GM12872 (cell line): ENCODE data around the gene CBFB.

ENCODE experiments used
- TF ChIP-seq, protein P1 (sequence below): IDR thresholded peaks from 3 replicates; pipeline ENCODE4 v1.5.1; 2011; ENCODE audit warnings: low read depth, mild to moderate bottlenecking, low read length, moderate library complexity; ENCODE audit not compliant: insufficient read depth

CBFB gene

DNA sequence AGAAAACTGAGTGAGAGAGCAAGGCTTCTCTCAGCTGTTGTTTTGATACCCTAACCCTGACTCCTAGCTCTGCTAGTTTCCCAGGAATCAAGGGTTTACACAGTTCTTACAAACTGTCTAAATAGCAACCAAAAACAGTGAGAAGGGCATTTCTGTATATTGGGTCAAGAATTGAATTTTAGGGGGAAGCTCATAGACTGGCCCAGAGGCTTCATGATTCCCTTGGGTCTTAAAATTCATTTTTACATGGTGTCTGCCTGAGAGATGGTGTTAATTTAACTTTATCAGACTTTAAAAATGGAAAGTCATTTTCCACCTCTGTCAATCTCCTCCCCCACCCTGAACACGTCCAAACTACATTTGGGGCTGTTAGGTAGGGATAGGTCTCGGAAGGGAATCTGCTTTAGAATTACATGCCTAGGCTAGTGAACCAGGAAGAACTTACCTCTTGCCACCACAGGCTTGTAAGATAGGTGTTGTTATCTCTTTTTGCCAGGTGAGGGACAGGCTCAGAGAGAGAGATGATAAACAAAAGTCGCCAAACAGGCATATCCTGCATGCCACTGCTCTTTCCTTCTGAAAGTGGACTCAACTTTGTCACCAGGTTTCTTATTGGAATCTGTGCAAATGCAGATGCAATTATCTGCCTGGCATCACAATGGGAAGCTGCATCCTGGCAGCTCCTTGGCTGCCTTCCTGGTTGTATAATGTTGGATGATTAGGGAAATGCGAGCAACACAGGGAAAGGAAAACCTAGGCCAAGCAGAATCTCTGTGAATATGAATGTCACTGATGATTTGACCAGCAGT is 83.8 kb downstream of the CBFB start:
- TF ChIP-seq, protein P1, sequence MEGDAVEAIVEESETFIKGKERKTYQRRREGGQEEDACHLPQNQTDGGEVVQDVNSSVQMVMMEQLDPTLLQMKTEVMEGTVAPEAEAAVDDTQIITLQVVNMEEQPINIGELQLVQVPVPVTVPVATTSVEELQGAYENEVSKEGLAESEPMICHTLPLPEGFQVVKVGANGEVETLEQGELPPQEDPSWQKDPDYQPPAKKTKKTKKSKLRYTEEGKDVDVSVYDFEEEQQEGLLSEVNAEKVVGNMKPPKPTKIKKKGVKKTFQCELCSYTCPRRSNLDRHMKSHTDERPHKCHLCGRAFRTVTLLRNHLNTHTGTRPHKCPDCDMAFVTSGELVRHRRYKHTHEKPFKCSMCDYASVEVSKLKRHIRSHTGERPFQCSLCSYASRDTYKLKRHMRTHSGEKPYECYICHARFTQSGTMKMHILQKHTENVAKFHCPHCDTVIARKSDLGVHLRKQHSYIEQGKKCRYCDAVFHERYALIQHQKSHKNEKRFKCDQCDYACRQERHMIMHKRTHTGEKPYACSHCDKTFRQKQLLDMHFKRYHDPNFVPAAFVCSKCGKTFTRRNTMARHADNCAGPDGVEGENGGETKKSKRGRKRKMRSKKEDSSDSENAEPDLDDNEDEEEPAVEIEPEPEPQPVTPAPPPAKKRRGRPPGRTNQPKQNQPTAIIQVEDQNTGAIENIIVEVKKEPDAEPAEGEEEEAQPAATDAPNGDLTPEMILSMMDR = no peak

DNA sequence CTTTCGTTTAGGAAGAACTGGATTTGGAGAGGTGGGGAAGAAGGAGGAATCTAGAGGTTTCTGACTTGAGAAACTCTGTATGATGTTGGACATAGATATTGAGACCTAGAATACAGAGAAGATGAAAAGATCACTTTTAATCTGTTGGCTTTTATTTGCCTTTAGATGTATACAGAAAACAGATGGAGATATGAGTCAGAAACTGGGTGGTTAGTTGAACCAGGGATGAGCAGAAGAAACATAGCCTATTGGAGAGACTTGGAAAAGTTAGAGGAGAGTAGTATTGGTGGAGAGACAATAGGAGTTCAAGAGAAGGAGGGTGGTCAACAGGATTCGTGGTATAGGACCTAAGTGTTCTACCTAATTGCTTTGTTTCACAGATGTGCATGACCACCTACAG is 85.8 kb downstream of the CBFB start:
- TF ChIP-seq, protein P1 = no peak

DNA sequence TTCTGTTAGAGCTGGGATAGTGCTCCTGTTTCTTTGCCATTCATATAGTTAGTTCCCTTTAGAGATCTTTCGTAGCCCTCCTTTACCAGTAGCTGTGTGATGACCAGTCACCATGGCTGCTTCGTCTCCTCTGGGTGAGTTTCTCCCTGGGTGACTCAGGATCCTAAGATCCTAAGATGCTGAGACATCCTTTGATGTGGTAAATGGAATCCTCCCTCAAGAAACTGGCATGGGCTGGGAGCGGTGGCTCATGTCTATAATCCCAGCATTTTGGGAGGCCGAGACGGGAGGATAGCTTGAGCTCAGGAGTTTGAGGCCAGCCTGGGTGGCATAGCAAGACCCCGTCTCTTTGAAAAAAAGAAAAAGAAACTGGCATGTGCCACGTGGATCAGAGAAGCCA is 86.7 kb downstream of the CBFB start:
- TF ChIP-seq, protein P1 = no peak

DNA sequence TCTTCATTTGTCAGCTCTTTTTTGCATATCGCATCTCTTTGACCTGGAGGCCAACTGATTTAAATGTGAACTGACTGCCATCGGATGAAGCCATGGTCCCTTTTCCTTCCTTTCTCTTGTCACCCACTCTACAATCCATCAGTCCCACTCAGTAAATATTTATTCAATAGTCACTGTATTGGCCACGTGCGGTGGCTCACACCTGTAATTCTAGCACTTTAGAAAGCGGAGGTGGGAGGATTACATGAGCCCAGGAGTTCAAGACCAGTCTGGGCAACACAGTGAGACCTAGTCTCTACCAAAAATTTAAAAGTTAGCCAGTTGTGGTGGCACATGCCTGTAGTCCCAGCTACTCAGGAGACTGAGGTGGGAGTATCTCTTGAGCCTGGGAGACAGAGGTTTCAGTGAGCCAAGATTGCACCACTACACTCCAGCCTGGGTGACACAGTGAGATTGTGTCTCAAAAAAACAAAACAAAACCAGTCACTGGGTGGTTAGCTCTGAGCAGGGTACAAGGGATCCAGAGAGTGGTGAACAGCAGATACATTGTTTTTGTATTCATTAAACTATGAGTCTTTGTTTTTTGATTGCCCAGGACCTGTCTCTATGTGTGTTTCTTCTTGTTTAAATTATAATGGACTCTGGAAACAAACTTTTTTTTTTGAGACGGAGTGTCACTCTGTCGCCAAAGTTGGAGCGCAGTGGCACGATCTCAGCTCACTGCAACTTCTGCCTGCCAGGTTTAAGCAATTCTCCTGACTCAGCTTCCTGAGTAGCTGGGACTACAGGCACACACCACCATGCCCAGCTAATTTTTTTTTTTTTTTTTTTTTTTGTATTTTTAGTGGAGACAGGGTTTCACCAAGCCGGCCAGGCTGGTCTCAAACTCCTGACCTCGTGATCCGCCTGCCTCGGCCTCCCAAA is 87.7 kb downstream of the CBFB start:
- TF ChIP-seq, protein P1 = no peak

DNA sequence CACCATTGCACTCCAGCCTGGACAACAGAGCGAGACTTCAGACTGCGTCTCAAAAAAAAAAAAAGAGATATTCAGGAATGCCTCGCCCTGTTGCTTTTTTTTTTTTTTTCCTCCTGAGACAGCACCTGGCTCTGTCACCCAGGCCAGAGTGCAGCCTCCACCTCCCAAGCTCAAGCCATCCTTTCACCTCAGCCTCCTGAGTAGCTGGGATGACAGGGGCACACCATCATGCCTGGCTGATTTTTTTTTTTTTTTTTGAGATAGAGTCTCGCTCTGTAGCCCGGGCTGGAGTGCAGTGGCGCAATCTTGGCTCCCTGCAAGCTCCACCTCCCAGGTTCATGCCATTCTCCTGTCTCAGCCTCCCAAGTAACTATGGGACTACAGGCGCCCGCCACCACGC is 88.8 kb downstream of the CBFB start:
- TF ChIP-seq, protein P1 = no peak

DNA sequence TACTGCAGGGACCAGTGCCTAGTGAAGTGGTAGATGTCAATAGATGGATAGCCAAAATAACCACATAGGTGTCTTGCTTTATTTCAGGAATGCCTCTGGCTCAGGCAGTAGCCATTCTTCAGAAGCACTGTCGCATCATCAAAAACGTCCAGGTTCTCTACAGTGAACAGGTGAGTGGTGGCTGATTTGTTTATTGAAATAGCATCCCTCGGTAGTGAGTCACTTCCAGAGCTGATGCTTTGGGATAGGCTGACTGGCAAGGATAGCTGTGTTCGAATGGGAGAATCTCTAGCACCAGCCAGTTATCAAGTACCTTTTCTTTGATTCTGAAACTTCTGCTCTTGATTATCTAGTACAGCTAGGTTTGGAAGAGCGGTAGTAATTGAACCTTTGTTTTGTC is 91.1 kb downstream of the CBFB start:
- TF ChIP-seq, protein P1 = no peak

DNA sequence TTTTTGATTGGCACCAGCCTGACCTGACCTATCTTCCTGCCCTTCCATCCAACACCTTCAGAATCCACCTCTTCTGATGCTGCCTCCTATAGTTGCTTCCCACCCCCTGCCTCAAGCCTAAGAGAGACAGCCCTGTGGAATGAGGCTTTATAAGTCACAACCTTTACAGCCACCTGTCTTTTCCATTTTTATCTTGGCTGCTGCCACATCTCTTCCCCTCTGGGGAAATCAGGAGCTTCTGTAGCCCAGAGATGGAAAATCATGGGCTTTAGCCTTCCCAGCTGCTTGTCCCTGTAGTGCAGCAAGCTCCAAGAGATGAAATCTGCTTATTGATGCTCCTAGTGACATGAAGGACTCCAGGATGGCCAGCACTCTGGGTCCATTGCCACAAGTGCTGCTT is 99.5 kb downstream of the CBFB start:
- TF ChIP-seq, protein P1 = no peak
